K562 (cell line): ENCODE measurements around the gene MAGI1. TPM values are rescaled to one million over a fixed set of nuclear protein-coding genes. Genes with fewer than 3 reads are reported as not detected.

Experiments used
- ATAC-seq: fragments of 200-7000 bp; cut with Tn5 transposase; 3 replicates; pipeline ENCODE4 v1.9.1; 2020; ENCODE audit warnings: moderate library complexity
- BruUV-seq: library from RNA; stranded (reverse); fragments of 400-500 nt; replicated peaks from 2 replicates; lab custom pipeline; 2021; lab: Mats Ljungman, UMichigan
- CTCF ChIA-PET: fragments of 300-600 bp; formaldehyde crosslinking; extraction: SDS; loops from one replicate; lab custom pipeline; 2021; ENCODE audit warnings: low intra/inter-chr PET ratio; lab: Yijun Ruan, JAX
- POLR2A ChIA-PET: fragments of 300-600, 350-650 bp; sonication (Branson Sonifier 250); formaldehyde crosslinking; extraction: SDS; loops from one replicate; lab custom pipeline; 2021; ENCODE audit warnings: antibody characterized with exemption, inconsistent platforms; lab: Yijun Ruan, JAX
- DNase-seq, 4 experiments: peaks; one replicate each; pipeline versions ENCODE4 v3.0.0 to v3.0.0-alpha.2; 2011 to 2018; ENCODE audit warnings: low spot score in 3 of 4, mixed read lengths in 3 of 4; ENCODE audit errors: extremely low read depth in 1 of 4
- FAIRE-seq: peaks from 2 replicates; lab custom pipeline; 2011; peaks lifted over from hg19 to GRCh38; lab: Jason Lieb, UNC
- H2AFZ ChIP-seq: 2 replicates; pipeline ENCODE4 v1.6.0; 2011; ENCODE audit warnings: low read depth, low read length, control low read depth, inconsistent platforms
- H3K27ac ChIP-seq: fragments of 200-600 bp; 3 replicates; pipeline ENCODE4 v1.8.0; 2011; ENCODE audit warnings: low read depth, mild to moderate bottlenecking, control low read depth, inconsistent platforms, low read length, moderate library complexity, mixed read lengths; ENCODE audit errors: extremely low read depth
- H3K27me3 ChIP-seq, 2 experiments: fragments of 300-600 bp in 1 of 2; 2 replicates in 1 of 2; 3 replicates in 1 of 2; pipeline versions ENCODE4 v1.6.0 to v1.8.0; 2011; ENCODE audit warnings: inconsistent platforms in 2 of 2, low read length in 2 of 2, mild to moderate bottlenecking in 1 of 2, mixed read lengths in 1 of 2, moderate library complexity in 1 of 2; ENCODE audit not compliant: control insufficient read depth in 2 of 2, insufficient read depth in 2 of 2
- H3K36me3 ChIP-seq: fragments of 300-600 bp; 3 replicates; pipeline ENCODE4 v1.8.0; 2011; ENCODE audit warnings: mild to moderate bottlenecking, low read length, inconsistent platforms; ENCODE audit not compliant: control insufficient read depth, insufficient read depth
- H3K4me1 ChIP-seq, 2 experiments: fragments of 200-600 bp in 1 of 2; replicated peaks in 1 of 2; 2 replicates in 1 of 2; 3 replicates in 1 of 2; pipeline versions ENCODE4 v1.5.1 to v1.8.0; 2011; ENCODE audit warnings: inconsistent platforms in 2 of 2, low read length in 2 of 2, mild to moderate bottlenecking in 1 of 2, mixed read lengths in 1 of 2, moderate library complexity in 1 of 2; ENCODE audit not compliant: control insufficient read depth in 2 of 2, insufficient read depth in 2 of 2
- H3K4me2 ChIP-seq: 2 replicates; pipeline ENCODE4 v1.6.1; 2011; ENCODE audit warnings: low read length, control low read depth, inconsistent platforms, mixed read lengths; ENCODE audit not compliant: insufficient read depth
- H3K4me3 ChIP-seq: fragments of 200-600 bp; sonication (generic), shearing (Covaris generic); 2 replicates; pipeline ENCODE4 v1.5.1; 2016; ENCODE audit warnings: control low read depth, inconsistent platforms
- H3K79me2 ChIP-seq: fragments of 200-600 bp; 3 replicates; pipeline ENCODE4 v1.8.0; 2011; ENCODE audit warnings: low read length, inconsistent platforms; ENCODE audit not compliant: control insufficient read depth, insufficient read depth
- H3K9ac ChIP-seq, 2 experiments: 2 replicates each; pipeline versions ENCODE4 v1.6.0 to v1.6.1; 2011; ENCODE audit warnings: low read depth in 2 of 2, low read length in 2 of 2, control low read depth in 1 of 2, inconsistent platforms in 1 of 2, mild to moderate bottlenecking in 1 of 2, mixed read lengths in 1 of 2; ENCODE audit not compliant: insufficient read depth in 1 of 2
- H3K9me1 ChIP-seq: one replicate; pipeline ENCODE4 v1.6.0; 2011; ENCODE audit warnings: inconsistent platforms, mild to moderate bottlenecking, low read length, moderate library complexity; ENCODE audit not compliant: control insufficient read depth, insufficient read depth
- H3K9me3 ChIP-seq: replicated peaks from 2 replicates; pipeline ENCODE4 v1.5.1; 2011; ENCODE audit warnings: low read depth, low read length, inconsistent platforms; ENCODE audit not compliant: control insufficient read depth, insufficient read depth
- H4K20me1 ChIP-seq: replicated peaks from 2 replicates; pipeline ENCODE4 v1.6.1; 2011; ENCODE audit warnings: low read length, inconsistent platforms, mixed read lengths; ENCODE audit not compliant: control insufficient read depth, insufficient read depth
- CBFA2T3 ChIP-seq: fragments of 450-650 bp; IDR thresholded peaks from 2 replicates; pipeline ENCODE4 v1.6.1; 2017
- MEIS2 ChIP-seq: fragments of 450-650 bp; IDR thresholded peaks from 2 replicates; pipeline ENCODE4 v1.6.1; 2014; ENCODE audit warnings: mild to moderate bottlenecking; ENCODE audit not compliant: partially characterized antibody
- TAF7 ChIP-seq: fragments of 450-650 bp; IDR thresholded peaks from 2 replicates; pipeline ENCODE4 v1.6.1; 2016; ENCODE audit warnings: missing genetic modification characterization, missing compliant biosample characterization
- ZBTB7A ChIP-seq: IDR thresholded peaks from 2 replicates; pipeline ENCODE4 v1.6.1; 2011; ENCODE audit warnings: low read depth, mild to moderate bottlenecking, low read length, moderate library complexity, borderline replicate concordance; ENCODE audit not compliant: control insufficient read depth
- WGBS: fragments of 100-300 bp; shearing (Covaris generic); methylation state at CpG from one replicate; pipeline ENCODE4 v1.1.6; 2016; ENCODE audit warnings: low coverage, mixed read lengths; ENCODE audit not compliant: insufficient coverage; ENCODE audit errors: missing lambda C conversion rate; 5-methylcytosine and 5-hydroxymethylcytosine counted together
- in situ Hi-C: fragments of 300-500 bp; cut with MboI; formaldehyde crosslinking; loops from 4 replicates; pipeline ENCODE4 v1.15.0; 2018; ENCODE audit warnings: inconsistent platforms, mixed read lengths
- intact Hi-C: fragments of 100-400 bp; cut with micrococcal nuclease; formaldehyde crosslinking; loops from 2 replicates; pipeline ENCODE4 v1.14.2; 2022
- polyA plus RNA-seq, 8 experiments: library from polyadenylated mRNA; depleted of rRNA in 4 of 8; stranded (reverse) in 5 of 8; unstranded in 3 of 8; fragments of >200 nt; fragmentation: Nextera tagmentation in 2 of 8; fragmentation: Illumina TruSeq in 1 of 8; extraction: Ambion mirVana in 2 of 8; extraction: Trizol in 1 of 8; gene quantifications; 2 replicates each; pipeline versions ENCODE4 v1.2.1 to v1.2.3, GENCODE V29; 2011 to 2014; ENCODE audit warnings: inconsistent platforms in 1 of 8, missing spikeins in 1 of 8
- total RNA-seq, 7 experiments: library from RNA; depleted of rRNA in 6 of 7; stranded (reverse); fragments of >200 nt in 6 of 7; fragmentation: Illumina TruSeq in 2 of 7; extraction: Trizol in 2 of 7; gene quantifications; 2 replicates each; pipeline versions ENCODE4 v1.2.1 to v1.2.3, GENCODE V29; 2011 to 2021; ENCODE audit warnings: low replicate concordance in 1 of 7
- TF ChIP-seq, protein P1 (sequence below): fragments of 450-650 bp; formaldehyde crosslinking; IDR thresholded peaks from 2 replicates; pipeline ENCODE4 v1.4.0; 2020; ENCODE audit warnings: mild to moderate bottlenecking, mixed read lengths

The MAGI1 gene
- total and polyA plus RNA-seq, 9 of the 15 experiments (the other 6 are each of a cell fraction or from before 2014, with no cell fraction given), result 7.8 to 59.4 (median 43.2) TPM

DNA sequence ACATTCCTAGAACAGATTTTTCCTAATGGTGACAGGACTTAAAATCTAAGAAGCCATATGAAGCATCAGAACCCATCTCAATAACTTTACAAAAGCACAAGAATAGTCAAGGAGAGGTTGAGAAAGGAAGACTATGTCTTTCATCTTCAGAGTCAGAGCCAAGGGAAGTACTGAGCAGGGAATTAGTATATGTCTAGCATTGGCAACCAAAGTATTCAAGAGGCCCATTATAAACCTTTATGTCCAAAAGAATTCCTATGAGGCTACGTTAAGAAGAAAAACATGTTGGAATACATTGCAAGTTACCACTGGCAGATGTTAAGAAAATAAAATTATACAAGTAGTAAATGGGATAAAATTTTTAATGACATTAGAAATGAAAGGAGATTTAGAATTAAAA, 150.5 kb downstream of the MAGI1 start:
- Histone ChIP-seq H4K20me1 (no peaks in the 10 kb centered on the region), H3K27me3 (no peaks in the 10 kb centered on the region), H3K36me3 (no peaks in the 10 kb centered on the region)
- intact Hi-C loops, result no loop called here
- TF ChIP-seq, protein P1, sequence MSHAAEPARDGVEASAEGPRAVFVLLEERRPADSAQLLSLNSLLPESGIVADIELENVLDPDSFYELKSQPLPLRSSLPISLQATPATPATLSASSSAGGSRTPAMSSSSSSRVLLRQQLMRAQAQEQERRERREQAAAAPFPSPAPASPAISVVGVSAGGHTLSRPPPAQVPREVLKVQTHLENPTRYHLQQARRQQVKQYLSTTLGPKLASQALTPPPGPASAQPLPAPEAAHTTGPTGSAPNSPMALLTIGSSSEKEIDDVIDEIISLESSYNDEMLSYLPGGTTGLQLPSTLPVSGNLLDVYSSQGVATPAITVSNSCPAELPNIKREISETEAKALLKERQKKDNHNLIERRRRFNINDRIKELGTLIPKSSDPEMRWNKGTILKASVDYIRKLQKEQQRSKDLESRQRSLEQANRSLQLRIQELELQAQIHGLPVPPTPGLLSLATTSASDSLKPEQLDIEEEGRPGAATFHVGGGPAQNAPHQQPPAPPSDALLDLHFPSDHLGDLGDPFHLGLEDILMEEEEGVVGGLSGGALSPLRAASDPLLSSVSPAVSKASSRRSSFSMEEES (CRISPR knock-in tag), result no peak
- no peak for TF ChIP-seq TAF7 (tag)
- TF ChIP-seq, all 486 proteins: peak for 0
- BruUV-seq, result no TSS peak
- Histone ChIP-seq H3K4me1 (no peaks in the 10 kb centered on the region), H3K9me1 (no peaks in the 10 kb centered on the region), H3K4me2 (no peak overlapping the region), H3K4me3 (no peak overlapping the region), H3K79me2 (no peaks in the 10 kb centered on the region), H3K27ac (no peak overlapping the region), H3K9ac (no peak overlapping the region), H2AFZ (no peak overlapping the region), H3K9me3 (no peaks in the 10 kb centered on the region)
- CTCF ChIA-PET, result no interaction called here
- DNase-seq (no peak), FAIRE-seq (no peak), ATAC-seq (no peak)
- POLR2A ChIA-PET, result no interaction called here
- in situ Hi-C loops, result no loop called here
- WGBS, result 0% methylated on average over 1 of the region's 1 CpG

- ATAC-seq (no peak), FAIRE-seq (no peak), DNase-seq (no peak)
- H3K79me2 ChIP-seq, result no peaks in the 10 kb centered on the region
- H3K9me1 ChIP-seq, result no peaks in the 10 kb centered on the region
- TF ChIP-seq MEIS2 (no peak), CBFA2T3 (no peak), ZBTB7A (no peak)
- POLR2A ChIA-PET, result no interaction called here
- intact Hi-C loops (no loop called here), in situ Hi-C loops (no loop called here)
- CTCF ChIA-PET, result no interaction called here
- no peaks in the 10 kb centered on the region for H3K9me3 ChIP-seq
- no TSS peak for BruUV-seq
- WGBS, result 0% methylated on average over 3 of the region's 5 CpGs
- H3K4me1 ChIP-seq, result no peaks in the 10 kb centered on the region
- H3K9ac ChIP-seq, result no peak overlapping the region
- no peak overlapping the region for H3K4me2 ChIP-seq
- H3K36me3 ChIP-seq, result no peaks in the 10 kb centered on the region
- no peak overlapping the region for H3K4me3 ChIP-seq
- H4K20me1 ChIP-seq, result no peaks in the 10 kb centered on the region
- H2AFZ ChIP-seq, result no peak overlapping the region
- H3K27ac ChIP-seq, result no peak overlapping the region
- no peaks in the 10 kb centered on the region for H3K27me3 ChIP-seq
Observed at GRCh38 chr3:65886391-65886790, 152.3 kb downstream of the MAGI1 start.
